Frontal cortex (tissue), 4 donors: ENCODE measurements around the gene POT1. TPM values are rescaled to one million over a fixed set of nuclear protein-coding genes. Genes with fewer than 3 reads are reported as not detected.

Source experiments
- DNase-seq, 2 donors: peaks; one replicate each; pipeline ENCODE4 v3.0.0; 2012; ENCODE audit warnings: low spot score in 2 of 2
- FAIRE-seq: peaks from 2 replicates; lab custom pipeline; 2012; peaks lifted over from hg19 to GRCh38; lab: Jason Lieb, UNC
- total RNA-seq: library from RNA; depleted of rRNA; stranded (reverse); fragments of >200 nt; gene quantifications from one replicate; pipeline ENCODE4 v1.2.3, GENCODE V29; 2014
- donor health status: control.
- donor health status: control.
- donor health status: control.

Gene POT1
- total RNA-seq, 1 donor from 2014 or later: 48.5 TPM

DNA sequence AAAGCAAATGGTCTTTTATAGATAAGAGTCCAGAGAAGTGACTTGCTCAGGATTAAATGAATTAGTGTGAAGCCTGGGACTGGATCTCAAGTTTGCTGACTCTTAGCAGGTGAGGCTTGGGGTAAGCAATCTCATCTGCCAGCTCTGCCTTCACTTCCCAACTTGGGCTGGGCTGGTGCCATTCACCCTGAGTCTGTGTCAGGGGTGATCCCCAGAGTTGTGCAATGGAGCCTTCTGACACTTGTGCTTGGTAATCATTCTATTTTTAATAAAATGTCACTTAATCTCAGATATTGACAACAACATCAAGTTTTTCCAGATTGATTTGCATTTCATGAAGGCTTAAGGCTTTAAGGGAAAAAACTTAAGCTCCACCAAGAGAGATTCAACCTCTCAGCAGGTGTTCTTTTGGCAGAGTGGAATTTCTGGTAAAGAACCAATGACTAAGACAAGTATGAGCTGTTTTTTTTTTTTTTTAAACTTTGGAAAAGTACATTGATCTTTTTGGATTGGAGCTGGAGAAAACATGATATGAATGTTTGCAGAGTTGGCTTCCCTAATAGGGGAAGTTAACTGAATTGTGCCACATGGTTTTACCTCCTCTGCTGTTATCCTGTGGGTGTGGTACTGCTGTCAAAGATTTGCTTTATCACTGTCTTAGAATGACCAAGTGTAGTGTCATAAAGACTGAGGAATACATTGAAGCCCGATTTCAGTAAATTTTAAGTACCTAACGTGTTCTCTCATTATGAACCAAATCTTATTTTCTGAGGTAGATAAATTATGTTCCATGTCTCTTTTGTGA, 115.4 kb downstream of the POT1 start:
- no peak for DNase-seq
- FAIRE-seq: no peak

GRCh38 chr7:124812764-124813163, 116.9 kb downstream of the POT1 start:
- no peak for DNase-seq
- no peak for FAIRE-seq

- FAIRE-seq (no peak), DNase-seq (no peak)
These were observed 118.3 kb downstream of the POT1 start for GRCh38 chr7:124811341-124811740.

- DNase-seq (no peak), FAIRE-seq (peak; percentile 80)
These were observed 119.0 kb downstream of the POT1 start for GRCh38 chr7:124810605-124811004.

- DNase-seq (no peak), FAIRE-seq (no peak)
These were observed 121.4 kb downstream of the POT1 start for GRCh38 chr7:124808206-124808605.

- no peak for DNase-seq
- no peak for FAIRE-seq
These were observed 128.2 kb downstream of the POT1 start for GRCh38 chr7:124801330-124801895.

GRCh38 chr7:124800386-124800785, 129.2 kb downstream of the POT1 start:
- DNase-seq (no peak), FAIRE-seq (no peak)

DNA sequence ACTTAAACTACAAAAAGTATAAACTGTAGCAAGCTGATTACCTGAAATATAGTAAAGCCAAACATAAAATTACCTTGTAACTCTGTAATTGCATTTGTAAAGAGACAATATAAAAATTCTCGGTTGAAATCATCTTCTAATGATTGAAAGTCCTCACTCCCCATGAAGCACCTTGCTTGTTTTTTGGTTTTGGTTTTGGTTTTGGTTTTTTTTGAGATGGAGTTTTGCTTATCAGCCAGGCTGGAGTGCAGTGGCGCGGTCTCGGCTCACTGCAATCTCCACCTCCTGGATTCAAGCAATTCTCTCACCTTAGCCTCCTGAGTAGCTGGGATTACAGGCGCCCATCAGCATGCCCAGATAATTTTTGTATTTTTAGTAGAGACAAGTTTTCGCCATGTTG, 130.2 kb downstream of the POT1 start:
- FAIRE-seq: no peak
- no peak for DNase-seq

GRCh38 chr7:124796771-124797170, 132.9 kb downstream of the POT1 start:
- no peak for FAIRE-seq
- no peak for DNase-seq

GRCh38 chr7:124792696-124793095, 136.9 kb downstream of the POT1 start:
- FAIRE-seq (no peak), DNase-seq (no peak)

DNA sequence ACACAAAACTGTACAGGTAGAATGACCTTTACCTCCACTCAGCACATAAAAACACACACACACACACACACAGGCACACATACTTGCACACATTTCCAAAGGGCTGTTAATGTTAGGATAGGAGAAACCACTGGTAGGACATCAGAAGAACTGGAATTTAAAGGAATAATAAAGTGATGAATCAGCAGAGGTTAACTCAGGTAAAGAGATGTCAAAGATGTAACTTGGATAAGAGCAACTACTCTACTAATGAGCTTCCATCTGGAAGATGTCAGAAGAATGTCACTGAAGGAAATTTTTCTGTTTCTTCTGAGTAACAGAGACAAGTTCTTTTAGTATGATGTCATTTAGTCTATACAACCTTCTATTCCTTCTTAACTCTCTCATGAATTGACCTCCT, 137.6 kb downstream of the POT1 start:
- FAIRE-seq (no peak), DNase-seq (no peak)

- DNase-seq: no peak
- no peak for FAIRE-seq
These were observed 138.2 kb downstream of the POT1 start for GRCh38 chr7:124791426-124791825.

DNA sequence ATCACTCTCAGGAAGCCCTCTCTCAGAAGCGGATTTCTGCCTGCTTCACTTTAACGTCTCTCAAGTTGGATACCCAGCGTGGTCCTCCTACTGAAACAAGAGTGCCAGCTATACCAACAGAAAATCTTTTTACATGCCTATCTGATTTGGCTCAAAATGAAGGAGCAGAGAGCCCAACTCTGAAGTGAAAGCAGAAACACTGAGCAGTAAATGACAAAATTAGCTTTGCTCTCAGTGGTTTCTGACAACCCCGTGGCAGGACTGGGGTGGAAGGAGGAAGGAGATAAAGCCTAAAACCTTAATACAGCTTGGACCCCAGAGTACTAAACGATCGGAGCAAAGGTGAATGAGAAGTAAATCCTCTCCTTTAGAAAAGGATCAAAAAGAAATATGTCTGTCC, 139.0 kb downstream of the POT1 start:
- FAIRE-seq: no peak

DNA sequence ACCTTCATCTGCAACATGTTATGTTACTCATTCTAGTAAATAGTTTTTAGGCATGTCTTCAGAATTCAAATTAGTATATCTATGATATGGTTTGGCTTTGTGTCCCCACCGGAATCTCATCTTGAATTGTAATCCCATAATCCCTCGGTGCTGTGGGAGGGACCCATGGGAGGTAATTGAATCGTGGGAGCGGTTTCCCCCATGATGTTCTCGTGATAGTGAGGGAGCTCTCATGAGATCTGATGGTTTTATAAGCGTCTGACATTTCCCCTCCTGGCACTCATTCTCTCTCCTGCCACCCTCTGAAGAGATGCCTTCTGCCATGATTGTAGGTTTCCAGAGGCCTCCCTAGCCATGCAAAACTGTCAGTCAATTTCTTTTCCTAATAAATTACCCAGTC, 143.6 kb downstream of the POT1 start:
- no peak for DNase-seq
- FAIRE-seq: no peak

More for the DNA sequence above, 139.0 kb downstream of the POT1 start:
- no peak for DNase-seq

- DNase-seq: peak in 1 of 2 donors; percentile 46
- FAIRE-seq: peak; percentile 93
These were observed 144.5 kb downstream of the POT1 start for GRCh38 chr7:124784879-124785818.

- DNase-seq (no peak), FAIRE-seq (no peak)
These were observed 146.4 kb downstream of the POT1 start for GRCh38 chr7:124783271-124783670.

GRCh38 chr7:124781907-124782734, 147.5 kb downstream of the POT1 start:
- no peak for DNase-seq
- no peak for FAIRE-seq

GRCh38 chr7:124781418-124781817, 148.2 kb downstream of the POT1 start:
- no peak for FAIRE-seq

GRCh38 chr7:124780608-124781007, 149.0 kb downstream of the POT1 start:
- FAIRE-seq: no peak

More at GRCh38 chr7:124781418-124781817, 148.2 kb downstream of the POT1 start:
- DNase-seq: no peak

GRCh38 chr7:124780056-124780455, 149.6 kb downstream of the POT1 start:
- FAIRE-seq (no peak), DNase-seq (no peak)

More at GRCh38 chr7:124780608-124781007, 149.0 kb downstream of the POT1 start:
- DNase-seq: no peak
